Measurements from ENCODE around the gene ACRV1.

DNA sequence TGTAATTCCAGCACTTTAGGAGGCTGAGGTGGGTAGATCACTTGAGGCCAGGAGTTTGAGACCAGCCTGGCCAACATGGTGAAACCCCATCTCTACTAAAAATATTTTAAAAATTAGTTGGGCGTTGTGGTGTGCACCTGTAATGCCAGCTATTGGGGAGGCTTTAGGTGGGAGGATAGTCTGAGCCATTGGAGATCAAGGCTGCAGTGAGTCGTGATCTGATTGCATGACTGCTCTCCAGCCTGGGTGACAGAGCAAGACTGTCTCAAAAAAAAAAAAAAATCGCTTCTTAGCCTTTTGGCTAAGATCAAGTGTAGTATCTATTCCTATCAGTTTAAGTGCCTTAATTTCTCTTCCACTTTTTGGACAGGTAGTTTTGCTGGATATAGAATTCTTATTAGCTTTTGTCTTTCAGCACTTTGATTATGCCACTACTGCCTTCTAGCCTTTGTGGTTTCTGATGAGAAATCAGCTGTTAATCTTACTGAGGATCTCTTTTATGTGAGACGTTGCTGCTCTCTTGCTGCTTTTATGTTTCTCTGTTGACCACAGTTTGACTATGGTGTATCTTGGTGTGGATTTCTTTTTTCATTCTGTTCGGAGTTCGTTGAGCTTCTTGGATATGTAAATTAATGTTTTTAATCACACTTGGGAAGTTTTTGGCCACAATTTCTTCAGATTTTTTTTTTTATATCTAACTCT lies 31.0 kb downstream of the ACRV1 start:
- TF ChIP-seq, protein P1, sequence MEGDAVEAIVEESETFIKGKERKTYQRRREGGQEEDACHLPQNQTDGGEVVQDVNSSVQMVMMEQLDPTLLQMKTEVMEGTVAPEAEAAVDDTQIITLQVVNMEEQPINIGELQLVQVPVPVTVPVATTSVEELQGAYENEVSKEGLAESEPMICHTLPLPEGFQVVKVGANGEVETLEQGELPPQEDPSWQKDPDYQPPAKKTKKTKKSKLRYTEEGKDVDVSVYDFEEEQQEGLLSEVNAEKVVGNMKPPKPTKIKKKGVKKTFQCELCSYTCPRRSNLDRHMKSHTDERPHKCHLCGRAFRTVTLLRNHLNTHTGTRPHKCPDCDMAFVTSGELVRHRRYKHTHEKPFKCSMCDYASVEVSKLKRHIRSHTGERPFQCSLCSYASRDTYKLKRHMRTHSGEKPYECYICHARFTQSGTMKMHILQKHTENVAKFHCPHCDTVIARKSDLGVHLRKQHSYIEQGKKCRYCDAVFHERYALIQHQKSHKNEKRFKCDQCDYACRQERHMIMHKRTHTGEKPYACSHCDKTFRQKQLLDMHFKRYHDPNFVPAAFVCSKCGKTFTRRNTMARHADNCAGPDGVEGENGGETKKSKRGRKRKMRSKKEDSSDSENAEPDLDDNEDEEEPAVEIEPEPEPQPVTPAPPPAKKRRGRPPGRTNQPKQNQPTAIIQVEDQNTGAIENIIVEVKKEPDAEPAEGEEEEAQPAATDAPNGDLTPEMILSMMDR (conservative IDR thresholded peaks at IDR 0.05; ENCODE audit: low read depth, low read length): no peak
- TF ChIP-seq RAD21 (IDR thresholded peaks at IDR 0.05; ENCODE audit: low read length) (no peak), POLR2A (IDR thresholded peaks at IDR 0.05; ENCODE audit: low read depth, low read length) (no peak), SMC3 (IDR thresholded peaks at IDR 0.05; ENCODE audit: low read depth, low read length) (no peak), CEBPB (IDR thresholded peaks at IDR 0.05; ENCODE audit: low read depth, low read length) (no peak), MXI1 (IDR thresholded peaks at IDR 0.05; ENCODE audit: borderline replicate concordance, low read depth, low read length) (no peak), RCOR1 (IDR thresholded peaks at IDR 0.05; ENCODE audit: insufficient replicate concordance, low read length) (no peak), NFE2L2 (IDR thresholded peaks at IDR 0.05; ENCODE audit: low read depth, low read length) (no peak), MAZ (IDR thresholded peaks at IDR 0.05; ENCODE audit: borderline replicate concordance, low read depth, low read length) (no peak)
